Mucosa of descending colon (tissue), 3 donors: Measurements from ENCODE around the gene CSNK1G2. TPM values are rescaled to one million over a fixed set of nuclear protein-coding genes. Genes with fewer than 3 reads are reported as not detected.

Source experiments
- ATAC-seq: fragments of 200-7000 bp; cut with Tn5 transposase; one replicate; pipeline ENCODE4 v1.9.1; 2020; ENCODE audit warnings: mild to moderate bottlenecking, moderate library complexity
- DNase-seq, 3 donors: peaks; one replicate each; pipeline ENCODE4 v3.0.0-alpha.2; 2020
- H3K36me3 ChIP-seq: fragments of 200-600 bp; one replicate; pipeline ENCODE4 v1.8.0; 2021; ENCODE audit warnings: low read depth, mild to moderate bottlenecking
- H3K4me1 ChIP-seq: fragments of 200-600 bp; one replicate; pipeline ENCODE4 v1.8.0; 2021; ENCODE audit warnings: low read depth, mild to moderate bottlenecking
- H3K4me3 ChIP-seq: fragments of 200-600 bp; one replicate; pipeline ENCODE4 v1.8.0; 2021; ENCODE audit warnings: mild to moderate bottlenecking
- H3K9me3 ChIP-seq: fragments of 200-600 bp; one replicate; pipeline ENCODE4 v1.8.0; 2021; ENCODE audit warnings: mild to moderate bottlenecking
- intact Hi-C, 2 donors: fragments of 100-400 bp; cut with DNase I in 1 of 2; cut with micrococcal nuclease in 1 of 2; formaldehyde crosslinking; loops; one replicate each; pipeline versions ENCODE4 v1.11.0 to v1.11.1; 2022; cut with DNase I, micrococcal nuclease
- total RNA-seq, 3 donors: library from RNA; stranded (reverse); fragmentation: NEBNext Ultra II Directional in 2 of 3; extraction: Animal tissue kit (Norgen Biotek cat#: 25700) in 2 of 3; gene quantifications; one replicate each; pipeline versions ENCODE4 v1.2.1 to v1.2.4, GENCODE V29; 2021 to 2023
- TF ChIP-seq, protein P1 (sequence below): fragments of 200-600 bp; IDR thresholded peaks from one replicate; pipeline ENCODE4 v1.8.0; 2022; ENCODE audit warnings: antibody characterized with exemption, mild to moderate bottlenecking
- donor health status: DM: no; HTN: no; CAD: no; lungs with moderate emphysema.
- donor health status: DM: no; HTN: no; CAD: no.
- donor health status: DM: no; HTN: yes; CAD: no.

Gene CSNK1G2
- total RNA-seq, 3 donors from 2014 or later = 51.8 to 58.6 (median 56.7) TPM

DNA sequence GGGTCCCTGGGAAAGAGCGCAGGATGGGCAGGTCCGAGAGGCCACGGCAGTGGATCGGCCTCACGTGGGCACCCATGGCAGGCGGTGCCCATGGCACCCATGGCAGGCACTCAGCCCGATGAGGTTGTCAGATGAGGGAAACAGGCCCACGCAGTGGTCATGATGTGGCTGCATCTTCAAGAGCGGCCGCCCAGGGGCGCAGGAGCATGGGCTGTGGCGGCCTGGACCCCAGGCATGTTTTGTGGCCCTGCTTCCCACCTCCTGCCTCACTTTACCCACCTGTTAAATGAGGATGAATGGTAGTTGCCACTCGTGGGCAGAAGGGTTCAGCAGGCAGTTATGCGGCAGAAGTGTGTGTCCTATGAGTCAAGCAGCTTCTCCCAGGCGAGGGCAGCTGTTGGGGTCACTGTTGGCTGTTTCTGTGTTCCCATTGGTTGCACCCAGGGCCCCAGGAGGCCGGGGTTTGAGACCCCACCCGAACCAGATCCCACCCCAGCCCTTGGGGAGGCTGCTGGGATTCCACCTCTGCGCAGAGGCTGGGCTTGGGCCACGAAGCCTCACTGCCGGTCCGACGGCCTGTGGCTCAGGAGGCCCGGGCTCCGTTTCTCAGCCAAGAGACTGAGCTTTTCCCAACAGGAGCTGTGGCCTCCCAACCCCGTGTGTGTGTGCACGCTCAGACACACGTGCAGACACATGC is 30.0 kb downstream of the CSNK1G2 start:
- TF ChIP-seq, protein P1, sequence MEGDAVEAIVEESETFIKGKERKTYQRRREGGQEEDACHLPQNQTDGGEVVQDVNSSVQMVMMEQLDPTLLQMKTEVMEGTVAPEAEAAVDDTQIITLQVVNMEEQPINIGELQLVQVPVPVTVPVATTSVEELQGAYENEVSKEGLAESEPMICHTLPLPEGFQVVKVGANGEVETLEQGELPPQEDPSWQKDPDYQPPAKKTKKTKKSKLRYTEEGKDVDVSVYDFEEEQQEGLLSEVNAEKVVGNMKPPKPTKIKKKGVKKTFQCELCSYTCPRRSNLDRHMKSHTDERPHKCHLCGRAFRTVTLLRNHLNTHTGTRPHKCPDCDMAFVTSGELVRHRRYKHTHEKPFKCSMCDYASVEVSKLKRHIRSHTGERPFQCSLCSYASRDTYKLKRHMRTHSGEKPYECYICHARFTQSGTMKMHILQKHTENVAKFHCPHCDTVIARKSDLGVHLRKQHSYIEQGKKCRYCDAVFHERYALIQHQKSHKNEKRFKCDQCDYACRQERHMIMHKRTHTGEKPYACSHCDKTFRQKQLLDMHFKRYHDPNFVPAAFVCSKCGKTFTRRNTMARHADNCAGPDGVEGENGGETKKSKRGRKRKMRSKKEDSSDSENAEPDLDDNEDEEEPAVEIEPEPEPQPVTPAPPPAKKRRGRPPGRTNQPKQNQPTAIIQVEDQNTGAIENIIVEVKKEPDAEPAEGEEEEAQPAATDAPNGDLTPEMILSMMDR = no peak
- Histone ChIP-seq H3K36me3 (no peaks in the 10 kb centered on the region), H3K4me3 (no peak overlapping the region), H3K4me1 (no peaks in the 10 kb centered on the region), H3K9me3 (no peaks in the 10 kb centered on the region)
- intact Hi-C loops = no loop called here
- ATAC-seq (no peak), DNase-seq (no peak)

DNA sequence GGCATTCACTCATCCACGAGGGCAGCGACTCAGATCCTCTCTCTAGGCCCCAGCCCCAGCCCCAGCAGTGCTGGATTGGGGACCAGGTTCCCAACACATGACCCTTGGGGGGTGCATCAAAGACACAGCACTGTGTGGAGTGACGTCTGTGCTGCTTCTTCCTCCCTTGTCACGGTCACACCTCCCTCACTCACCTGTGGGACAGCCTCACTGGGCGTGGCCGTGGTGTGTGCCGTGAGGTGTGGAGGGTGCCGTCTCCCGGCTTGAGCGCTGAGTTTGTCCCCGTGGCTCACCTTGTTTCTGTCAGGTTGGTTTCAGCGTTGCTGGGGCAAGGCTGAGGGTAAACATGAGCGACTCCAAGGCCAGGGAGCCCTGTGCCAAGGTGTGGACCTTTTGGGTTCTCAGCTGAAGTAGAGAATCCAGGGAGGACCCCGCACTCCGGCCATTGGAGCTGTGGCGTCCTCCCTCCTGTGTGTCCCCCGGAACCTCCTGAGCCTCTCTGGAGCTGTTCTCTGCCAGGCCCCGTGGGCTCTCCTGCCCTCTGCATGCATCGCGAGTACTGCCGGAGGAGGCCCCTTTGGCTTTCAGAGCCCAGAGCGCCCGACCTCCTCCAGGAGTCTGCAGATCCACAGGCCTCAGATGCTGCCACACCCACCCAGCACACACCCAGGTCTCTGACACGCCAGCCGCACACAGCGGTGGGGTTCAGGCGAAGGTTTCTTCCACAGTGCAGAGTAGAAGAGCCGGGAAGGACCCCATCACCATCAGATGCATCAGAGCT is 33.6 kb downstream of the CSNK1G2 start:
- DNase-seq (no peak), ATAC-seq (no peak)
- TF ChIP-seq, protein P1 = no peak
- intact Hi-C loops = no loop called here
- no peaks in the 10 kb centered on the region for H3K4me1 ChIP-seq
- H3K4me3 ChIP-seq = no peak overlapping the region
- no peaks in the 10 kb centered on the region for H3K9me3 ChIP-seq
- no peaks in the 10 kb centered on the region for H3K36me3 ChIP-seq

DNA sequence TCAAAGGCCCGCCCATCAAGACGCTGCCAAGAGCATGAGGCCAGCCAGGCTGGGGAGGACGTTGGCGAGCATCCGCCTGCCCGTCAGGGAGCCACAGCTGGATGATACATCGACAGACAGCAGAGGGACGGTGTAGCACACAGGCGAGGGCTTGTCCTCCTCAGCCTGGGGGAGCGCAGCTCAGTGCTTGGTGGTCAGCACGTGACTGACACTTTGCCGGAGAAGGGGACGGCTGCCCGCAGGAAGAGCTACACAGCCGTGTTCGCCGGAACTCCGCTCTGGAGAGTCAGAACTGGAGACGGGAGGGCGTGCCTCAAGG is 34.1 kb downstream of the CSNK1G2 start:
- intact Hi-C loops = no loop called here
- no peaks in the 10 kb centered on the region for H3K36me3 ChIP-seq
- H3K4me3 ChIP-seq = no peak overlapping the region
- ATAC-seq (peak; percentile 29), DNase-seq (no peak)
- no peaks in the 10 kb centered on the region for H3K9me3 ChIP-seq
- TF ChIP-seq, protein P1 = no peak
- H3K4me1 ChIP-seq = no peaks in the 10 kb centered on the region

DNA sequence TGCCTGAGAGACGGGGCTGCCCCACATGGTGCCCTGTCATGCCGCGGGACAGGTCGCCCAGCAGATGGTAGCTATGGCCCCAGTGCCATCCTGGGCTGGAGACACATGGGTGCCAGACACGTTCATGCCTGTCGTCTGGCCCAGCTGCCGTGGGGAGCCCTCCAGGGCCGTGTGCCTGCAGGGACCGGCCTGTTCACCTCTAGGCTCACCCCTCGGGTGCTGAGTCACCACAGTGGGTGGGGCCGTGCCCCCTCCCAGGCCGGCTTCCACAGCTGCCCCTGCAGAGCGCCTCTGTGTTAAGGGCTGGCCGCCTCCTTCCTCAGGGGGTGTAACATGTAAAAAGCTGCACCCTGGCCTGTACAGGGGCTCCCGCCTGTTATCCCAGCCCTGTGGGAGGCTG is 36.1 kb downstream of the CSNK1G2 start:
- ATAC-seq (no peak), DNase-seq (no peak)
- Histone ChIP-seq H3K4me3 (no peak overlapping the region), H3K4me1 (no peaks in the 10 kb centered on the region), H3K9me3 (no peaks in the 10 kb centered on the region), H3K36me3 (peaks cover 8% of the 10 kb centered on the region)
- TF ChIP-seq, protein P1 = no peak
- intact Hi-C loops = no loop called here

DNA sequence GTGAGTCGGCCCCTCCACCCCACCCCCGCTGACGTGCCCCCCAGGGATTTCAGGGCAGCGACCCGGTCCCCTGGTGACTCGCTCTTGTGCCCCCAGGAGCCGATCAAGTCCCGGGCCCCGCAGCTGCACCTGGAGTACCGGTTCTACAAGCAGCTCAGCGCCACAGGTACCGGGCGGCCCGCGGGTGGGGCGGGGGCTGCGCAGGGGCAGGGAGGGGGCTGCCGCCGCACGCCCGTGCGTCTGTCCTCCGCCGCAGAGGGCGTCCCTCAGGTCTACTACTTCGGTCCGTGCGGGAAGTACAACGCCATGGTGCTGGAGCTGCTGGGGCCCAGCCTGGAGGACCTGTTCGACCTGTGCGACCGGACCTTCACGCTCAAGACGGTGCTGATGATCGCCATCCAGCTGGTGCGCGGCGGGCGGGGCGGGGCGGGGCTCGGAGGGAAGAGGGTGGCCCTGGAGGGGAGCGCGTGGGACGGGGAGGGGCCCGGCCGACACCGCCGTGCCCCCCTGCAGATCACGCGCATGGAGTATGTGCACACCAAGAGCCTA is 37.4 kb downstream of the CSNK1G2 start:
- peaks cover 11% of the 10 kb centered on the region for H3K36me3 ChIP-seq
- H3K4me1 ChIP-seq = no peaks in the 10 kb centered on the region
- DNase-seq (no peak), ATAC-seq (no peak)
- intact Hi-C loops = no loop called here
- no peak overlapping the region for H3K4me3 ChIP-seq
- TF ChIP-seq, protein P1 = no peak
- no peaks in the 10 kb centered on the region for H3K9me3 ChIP-seq
